ENCODE data around the gene RNF181. TPM values are rescaled to one million over a fixed set of nuclear protein-coding genes. Genes with fewer than 3 reads are reported as not detected.
"Not testable (repeated sequence)": the region's sequence is repeated elsewhere in the genome, so short reads cannot be mapped to it uniquely, and the experiment has no call there.

The RNF181 gene
- total RNA-seq, 1 donor from 2014 or later = 224 TPM

- DNase-seq (ENCODE audit: low read depth in 2 of 2) = no peak
Measured at GRCh38 chr2:85613717-85614515, 18.4 kb downstream of the RNF181 start.

GRCh38 chr2:85614757-85615156 is 19.2 kb downstream of the RNF181 start:
- not testable (repeated sequence) for DNase-seq (ENCODE audit: low read depth in 2 of 2)

GRCh38 chr2:85615413-85615728 is 19.8 kb downstream of the RNF181 start:
- DNase-seq (ENCODE audit: low read depth in 2 of 2) = no peak

GRCh38 chr2:85617723-85618122 is 22.2 kb downstream of the RNF181 start:
- DNase-seq (ENCODE audit: low read depth in 2 of 2) = not testable (repeated sequence)

GRCh38 chr2:85619617-85620016 is 24.1 kb downstream of the RNF181 start:
- DNase-seq (ENCODE audit: low read depth in 2 of 2) = no peak

- no peak for DNase-seq (ENCODE audit: low read depth in 2 of 2)
Measured at GRCh38 chr2:85621338-85621737, 25.8 kb downstream of the RNF181 start.

GRCh38 chr2:85623991-85624390 is 28.4 kb downstream of the RNF181 start:
- no peak for DNase-seq (ENCODE audit: low read depth in 2 of 2)

GRCh38 chr2:85628658-85629057 is 33.1 kb downstream of the RNF181 start:
- DNase-seq (ENCODE audit: low read depth in 2 of 2) = no peak

GRCh38 chr2:85631316-85631715 is 35.8 kb downstream of the RNF181 start:
- no peak for DNase-seq (ENCODE audit: low read depth in 2 of 2)

GRCh38 chr2:85635011-85635410 is 39.5 kb downstream of the RNF181 start:
- no peak for DNase-seq (ENCODE audit: low read depth in 2 of 2)

GRCh38 chr2:85635636-85636035 is 40.1 kb downstream of the RNF181 start:
- no peak for DNase-seq (ENCODE audit: low read depth in 2 of 2)

GRCh38 chr2:85642725-85643124 is 47.2 kb downstream of the RNF181 start:
- DNase-seq (ENCODE audit: low read depth in 2 of 2) = no peak

GRCh38 chr2:85644909-85645308 is 49.4 kb downstream of the RNF181 start:
- no peak for DNase-seq (ENCODE audit: low read depth in 2 of 2)

GRCh38 chr2:85646166-85646565 is 50.6 kb downstream of the RNF181 start:
- DNase-seq (ENCODE audit: low read depth in 2 of 2) = no peak

Other genes with a start within 250 kb of the RNF181 start
- gene RETSAT, start 241.2 kb upstream of the RNF181 start, total RNA-seq = 51.6 and 54.1 TPM in 2 replicates
- gene ELMOD3, start 241.0 kb upstream of the RNF181 start, total RNA-seq = 6.9 and 9.6 TPM in 2 replicates
- 62.4 and 63.6 TPM in 2 replicates for gene CAPG, start 185.4 kb upstream of the RNF181 start, total RNA-seq
- under 0.01 TPM in 2 replicates for gene SH2D6, start 177.0 kb upstream of the RNF181 start, total RNA-seq
- gene MAT2A, start 56.6 kb upstream of the RNF181 start, total RNA-seq = 89.1 and 116 TPM in 2 replicates
- gene GGCX, start 34.3 kb upstream of the RNF181 start, total RNA-seq = 27.3 and 40.0 TPM in 2 replicates
- gene VAMP8, start 18.2 kb upstream of the RNF181 start, total RNA-seq = 2.8 and 5.9 TPM in 2 replicates
- gene VAMP5, start 11.3 kb upstream of the RNF181 start, total RNA-seq = 89.2 and 109 TPM in 2 replicates
- 5.8 and 14.2 TPM in 2 replicates for gene TMEM150A, start 7.0 kb downstream of the RNF181 start, total RNA-seq
- 16.6 and 20.7 TPM in 2 replicates for gene C2orf68, start 16.3 kb downstream of the RNF181 start, total RNA-seq
- gene USP39, start 20.4 kb downstream of the RNF181 start, total RNA-seq = 37.7 and 42.6 TPM in 2 replicates
- gene SFTPB, start 72.5 kb downstream of the RNF181 start, total RNA-seq = not detected in 2 replicates
- gene GNLY, start 98.6 kb downstream of the RNF181 start, total RNA-seq = not detected in 2 replicates
- gene ATOH8, start 158.2 kb downstream of the RNF181 start, total RNA-seq = 13.1 and 21.5 TPM in 2 replicates

Measured in dermis microvascular lymphatic vessel endothelial cell (primary cell).